ENCODE measurements around the gene KCNMB4.

The KCNMB4 gene

DNA sequence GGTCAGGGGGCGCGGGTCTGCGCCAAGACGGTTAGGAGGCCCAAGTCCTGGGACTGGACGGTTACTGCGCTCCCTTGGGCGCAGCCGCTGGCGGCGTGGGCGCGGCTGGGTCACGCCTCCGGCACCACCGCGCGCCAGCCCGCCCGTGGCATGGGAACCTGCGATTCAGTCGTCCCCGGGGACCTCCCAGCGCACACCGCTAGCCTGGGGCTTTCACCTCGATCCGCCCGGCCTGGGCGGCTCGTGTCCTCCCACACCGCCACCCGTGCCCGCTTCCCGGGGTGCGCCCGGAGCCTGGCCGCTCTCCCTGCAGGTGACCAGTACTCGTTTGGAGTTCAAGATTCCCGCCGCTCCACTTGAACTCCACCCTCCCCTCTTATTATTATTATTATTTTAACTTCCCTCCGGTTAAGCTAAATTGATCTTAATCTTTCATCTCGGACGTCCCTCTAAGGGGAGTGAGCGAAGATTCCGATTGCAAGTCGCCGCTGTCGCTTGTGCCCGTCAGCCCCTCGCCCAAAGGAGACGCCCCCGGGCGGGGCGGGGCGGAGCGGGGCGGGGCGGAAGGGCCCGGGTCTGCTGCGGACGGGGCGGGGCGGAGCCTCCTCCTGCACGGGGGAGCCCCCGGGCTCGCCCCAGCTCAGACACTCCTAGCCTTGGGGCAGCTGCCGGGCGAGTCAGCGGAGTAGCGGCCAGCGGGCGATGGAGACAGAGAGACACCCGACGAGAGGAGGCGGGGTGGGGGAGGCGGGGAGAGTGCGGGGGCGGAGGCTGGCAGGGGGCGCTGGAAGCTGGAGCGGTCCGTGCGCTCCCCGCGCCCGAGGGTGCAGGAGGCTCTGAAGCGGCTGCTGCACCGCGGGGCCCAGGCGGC is at the start of gene KCNMB4:
Gene KCNMB4, plus strand, starts transcription at position 643 of the 871 bp plus-strand sequence. CDS start 445 bp downstream, outside the sequence.
- DNase-seq = peak; percentile 86

- DNase-seq = no peak
Observed at GRCh38 chr12:70317781-70318180, 48.3 kb upstream of the KCNMB4 start.

- DNase-seq = no peak
Observed at GRCh38 chr12:70319605-70320004, 46.5 kb upstream of the KCNMB4 start.

GRCh38 chr12:70321191-70321590 is 44.9 kb upstream of the KCNMB4 start:
- DNase-seq = no peak

GRCh38 chr12:70327541-70327940 is 38.5 kb upstream of the KCNMB4 start:
- DNase-seq = no peak

- no peak for DNase-seq
Observed at GRCh38 chr12:70329728-70330127, 36.4 kb upstream of the KCNMB4 start.

GRCh38 chr12:70330158-70330557 is 35.9 kb upstream of the KCNMB4 start:
- DNase-seq = no peak

DNA sequence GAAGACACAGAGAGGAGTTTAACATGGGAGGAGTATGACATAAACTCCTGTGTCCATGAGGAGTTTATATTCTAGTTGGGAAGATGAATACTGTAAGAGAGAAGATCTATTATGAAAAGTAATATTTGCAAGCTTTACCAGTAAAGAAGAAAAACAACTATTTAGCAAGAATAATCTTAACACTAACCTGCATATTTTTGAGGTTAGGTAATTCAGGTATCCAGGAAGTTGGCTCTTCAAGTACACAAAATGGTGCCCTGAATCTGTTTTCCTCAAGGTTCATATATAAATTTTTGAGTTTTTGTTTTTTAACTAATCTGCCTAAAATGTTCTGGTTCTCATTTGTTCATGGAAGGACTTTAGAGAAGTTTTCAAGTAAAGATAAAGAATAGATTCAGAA is 33.9 kb upstream of the KCNMB4 start:
- DNase-seq = no peak

- DNase-seq = no peak
Observed at GRCh38 chr12:70334742-70335141, 31.3 kb upstream of the KCNMB4 start.

DNA sequence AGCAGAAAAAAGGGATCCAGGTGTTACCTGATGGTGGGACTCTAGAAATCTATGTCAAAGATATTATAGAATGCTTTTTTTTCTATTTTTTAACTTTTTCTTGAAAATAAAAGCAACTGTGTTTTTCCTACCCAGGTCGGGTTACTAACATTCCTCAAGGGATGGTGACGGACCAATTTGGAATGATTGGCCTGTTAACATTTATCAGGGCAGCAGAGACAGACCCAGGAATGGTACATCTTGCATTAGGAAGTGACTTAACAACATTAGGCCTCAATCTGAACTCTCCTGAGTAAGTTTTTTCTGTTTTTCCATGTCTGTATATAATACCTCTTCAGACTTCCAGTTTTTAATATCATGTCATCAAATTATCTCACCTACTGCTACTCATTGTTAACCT is 27.6 kb upstream of the KCNMB4 start:
- no peak for DNase-seq

GRCh38 chr12:70351076-70351475 is 15.0 kb upstream of the KCNMB4 start:
- no peak for DNase-seq

DNA sequence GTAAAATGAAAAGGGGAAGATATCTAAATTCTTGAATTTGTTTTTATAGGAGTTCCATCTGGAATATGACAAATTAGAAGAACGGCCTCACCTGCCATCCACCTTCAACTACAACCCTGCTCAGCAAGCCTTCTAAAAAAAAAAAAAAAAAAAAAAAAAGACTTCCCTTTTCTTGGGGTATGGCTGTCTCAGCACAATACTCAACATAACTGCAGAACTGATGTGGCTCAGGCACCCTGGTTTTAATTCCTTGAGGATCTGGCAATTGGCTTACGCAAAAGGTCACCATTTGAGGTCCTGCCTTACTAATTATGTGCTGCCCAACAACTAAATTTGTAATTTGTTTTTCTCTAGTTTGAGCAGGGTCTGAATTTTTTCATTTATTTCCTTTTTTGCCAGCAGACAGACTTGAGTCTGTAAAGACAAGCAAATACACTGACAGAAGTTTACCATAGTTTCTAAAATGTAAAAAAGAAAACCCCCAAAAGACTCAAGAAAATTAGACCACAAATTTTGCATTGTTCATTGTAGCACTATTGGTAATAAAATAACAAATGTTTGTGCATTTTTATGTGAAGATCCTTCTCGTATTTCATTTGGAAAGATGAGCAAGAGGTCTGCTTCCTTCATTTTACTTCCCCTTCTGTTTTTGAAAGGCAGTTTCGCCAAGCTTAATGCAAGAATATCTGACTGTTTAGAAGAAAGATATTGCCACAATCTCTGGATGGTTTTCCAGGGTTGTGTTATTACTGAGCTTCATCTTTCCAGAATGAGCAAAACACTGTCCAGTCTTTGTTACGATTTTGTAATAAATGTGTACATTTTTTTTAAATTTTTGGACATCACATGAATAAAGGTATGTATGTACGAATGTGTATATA is 12.1 kb upstream of the KCNMB4 start:
- DNase-seq = no peak

GRCh38 chr12:70354787-70355186 is 11.3 kb upstream of the KCNMB4 start:
- no peak for DNase-seq

GRCh38 chr12:70355972-70356371 is 10.1 kb upstream of the KCNMB4 start:
- DNase-seq = no peak

DNA sequence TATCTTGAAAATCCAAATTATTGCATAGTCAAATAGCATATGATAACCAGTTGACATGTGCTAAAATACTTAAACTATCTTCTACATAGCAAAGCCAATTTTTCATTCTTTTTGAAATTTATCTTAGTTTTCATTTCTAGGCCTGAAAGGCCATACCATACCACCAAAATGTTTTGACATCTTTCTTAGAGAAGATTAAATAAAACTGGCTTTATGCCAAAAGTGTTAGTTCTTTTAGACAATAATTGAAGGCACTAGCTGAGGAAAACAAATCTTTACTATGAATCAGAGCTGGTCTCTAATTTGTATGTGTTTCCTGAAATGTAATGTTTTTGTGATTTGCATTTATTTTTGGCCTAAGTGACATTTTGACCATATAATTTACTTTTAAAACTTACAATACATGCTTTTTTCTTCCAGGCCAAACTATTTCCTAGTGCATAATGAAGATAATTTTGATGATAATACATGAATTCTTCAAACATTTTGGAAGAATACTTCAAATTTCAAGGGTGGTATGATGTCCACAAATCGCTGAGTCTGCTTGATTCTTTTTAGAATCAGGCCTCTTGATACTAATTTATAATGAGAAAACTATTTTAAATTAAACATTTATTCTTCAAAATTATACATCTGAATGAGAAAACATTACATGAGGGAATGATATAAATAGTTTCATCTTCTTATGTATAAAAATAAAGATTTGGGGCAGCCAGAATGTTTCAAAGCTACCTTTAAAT is 6.5 kb upstream of the KCNMB4 start:
- DNase-seq = no peak

DNA sequence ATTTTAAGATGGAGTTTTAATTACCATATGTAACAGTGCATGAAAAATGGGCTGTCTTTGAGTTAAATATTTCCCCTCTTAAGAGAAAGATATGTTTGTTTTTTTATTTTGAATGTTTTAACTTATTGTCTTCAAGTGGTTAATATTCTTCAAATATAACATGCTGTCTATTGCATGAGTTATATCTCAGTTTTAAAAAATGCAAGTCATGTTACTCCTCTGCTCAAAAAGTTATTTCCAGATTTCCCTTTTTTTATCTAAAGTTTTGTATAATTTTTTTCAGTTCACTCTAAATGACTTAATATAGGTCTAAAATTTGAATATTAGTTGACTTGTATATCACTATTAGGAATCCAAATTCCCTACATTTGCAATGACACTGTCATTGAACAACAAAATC is 5.9 kb upstream of the KCNMB4 start:
- DNase-seq = no peak

- DNase-seq = no peak
Observed at GRCh38 chr12:70364695-70365397, 1.2 kb upstream of the KCNMB4 start.

DNA sequence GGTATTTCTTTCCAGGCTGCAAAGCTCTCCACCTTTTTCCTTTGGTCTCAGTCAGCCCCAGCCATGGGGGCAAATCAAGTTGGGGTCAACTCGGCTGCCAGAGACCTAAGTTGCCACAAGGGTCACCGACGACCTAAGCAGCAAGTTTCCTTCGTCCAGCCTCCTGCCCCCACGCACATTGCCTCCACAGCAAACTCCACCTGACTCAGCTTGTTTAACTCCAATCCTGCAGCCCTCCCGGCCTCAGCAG is 767 bp upstream of the KCNMB4 start:
- peak; percentile 44 for DNase-seq

DNA sequence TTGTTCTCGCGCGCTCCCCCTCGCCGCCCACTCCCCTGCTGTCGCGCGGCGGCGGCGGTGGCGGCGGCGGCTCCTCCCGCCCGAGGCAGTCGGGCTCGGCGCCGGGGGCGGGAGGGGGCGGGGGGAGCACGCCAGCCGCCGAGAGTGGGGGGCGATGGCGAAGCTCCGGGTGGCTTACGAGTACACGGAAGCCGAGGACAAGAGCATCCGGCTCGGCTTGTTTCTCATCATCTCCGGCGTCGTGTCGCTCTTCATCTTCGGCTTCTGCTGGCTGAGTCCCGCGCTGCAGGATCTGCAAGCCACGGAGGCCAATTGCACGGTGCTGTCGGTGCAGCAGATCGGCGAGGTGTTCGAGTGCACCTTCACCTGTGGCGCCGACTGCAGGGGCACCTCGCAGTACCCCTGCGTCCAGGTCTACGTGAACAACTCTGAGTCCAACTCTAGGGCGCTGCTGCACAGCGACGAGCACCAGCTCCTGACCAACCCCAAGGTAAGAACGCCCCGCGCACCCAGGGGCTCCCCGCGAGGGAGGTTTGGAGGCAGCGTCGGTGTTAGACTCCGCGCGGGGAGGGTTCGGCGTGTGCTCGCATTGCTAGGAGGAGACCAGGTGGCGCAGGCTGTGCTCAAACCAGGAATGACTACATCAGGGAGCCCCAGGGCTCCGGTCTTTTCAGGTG is 629 bp downstream of the KCNMB4 start:
- DNase-seq = peak; percentile 63

DNA sequence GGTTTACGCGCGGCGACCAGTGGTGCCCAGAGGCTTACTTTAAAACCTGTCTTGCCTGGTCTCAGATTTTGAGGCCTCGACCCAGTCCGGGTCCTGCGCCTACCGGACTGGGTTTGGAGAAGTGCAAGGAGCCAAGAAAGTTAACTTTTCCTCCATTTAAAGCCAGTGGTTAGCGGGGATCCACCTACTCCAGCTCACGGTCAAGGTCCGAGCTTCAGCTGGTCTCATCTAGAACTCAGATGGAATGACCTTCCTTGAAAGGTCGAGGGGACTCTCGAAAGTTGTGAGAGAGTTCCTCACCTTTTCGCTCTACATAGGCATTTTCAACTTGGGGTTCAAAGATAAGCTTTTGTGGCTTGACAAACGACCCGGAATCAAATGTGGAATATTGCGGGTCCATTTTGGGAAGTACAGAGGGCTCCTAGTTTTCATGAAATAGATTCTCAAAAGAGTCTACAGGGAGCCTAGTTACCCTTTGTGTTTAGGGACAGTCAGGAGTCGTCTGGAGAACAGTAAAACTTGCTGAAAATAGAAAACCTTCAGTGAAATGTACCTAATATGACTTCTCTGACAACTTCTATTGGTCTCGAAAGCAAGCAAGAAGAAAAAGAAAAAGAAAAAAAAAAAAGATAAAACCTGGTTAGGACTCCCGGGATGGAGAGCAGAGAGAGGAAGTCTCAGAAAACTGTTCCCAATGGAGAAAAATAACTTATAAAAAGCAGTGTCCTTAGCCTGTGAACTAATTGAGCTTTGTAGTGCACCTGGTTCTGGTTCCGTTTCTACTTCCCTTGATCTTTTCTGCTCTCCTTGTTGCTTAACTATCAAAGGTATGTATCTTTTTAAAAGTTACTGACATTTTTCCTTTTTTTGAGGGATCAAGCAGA is 1.4 kb downstream of the KCNMB4 start:
- no peak for DNase-seq

DNA sequence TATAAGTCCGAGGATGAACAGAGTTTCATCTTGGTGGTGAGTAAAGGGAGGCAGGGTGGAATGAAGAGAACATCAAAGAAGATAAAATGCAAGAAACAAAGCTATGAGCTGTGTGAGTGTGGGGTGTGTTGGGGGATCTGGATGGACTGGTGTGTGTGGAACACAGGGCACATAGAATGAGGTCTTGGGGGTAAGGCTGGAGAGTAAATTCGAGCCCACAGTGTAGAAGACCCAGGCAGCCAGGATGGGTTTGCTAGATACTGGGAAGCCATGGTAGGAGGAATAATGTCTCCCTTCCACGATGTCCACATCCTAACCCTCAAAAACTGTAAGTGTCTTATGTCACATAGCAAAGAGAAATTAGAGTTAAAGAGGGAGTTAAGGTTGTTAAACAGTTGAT is 6.8 kb downstream of the KCNMB4 start:
- DNase-seq = no peak

Data from right forelimb (tissue), 1 donor.